Upper lobe of left lung (tissue), 6 donors: ENCODE measurements around the gene MRPS5. TPM values are rescaled to one million over a fixed set of nuclear protein-coding genes. Genes with fewer than 3 reads are reported as not detected.

Source experiments
- ATAC-seq, 2 donors: fragments of 200-7000 bp; cut with Tn5 transposase; one replicate each; pipeline ENCODE4 v1.9.1; 2022; ENCODE audit warnings: mild to moderate bottlenecking in 2 of 2, moderate library complexity in 2 of 2; ENCODE audit not compliant: low FRiP score in 2 of 2
- DNase-seq, 2 donors: peaks; one replicate each; pipeline ENCODE4 v3.0.0-alpha.2; 2019 to 2020
- H3K27ac ChIP-seq, 4 donors: fragments of 200-600 bp; sonication (generic); one replicate each; pipeline ENCODE4 v1.5.1; 2016 to 2019
- H3K27me3 ChIP-seq, 4 donors: fragments of 200-600 bp; sonication (generic); one replicate each; pipeline ENCODE4 v1.5.1; 2017 to 2019
- H3K36me3 ChIP-seq, 4 donors: fragments of 200-600 bp; sonication (generic); one replicate each; pipeline ENCODE4 v1.5.1; 2016 to 2019
- H3K4me1 ChIP-seq, 4 donors: fragments of 200-600 bp; sonication (generic); one replicate each; pipeline ENCODE4 v1.5.1; 2018 to 2019
- H3K4me3 ChIP-seq, 4 donors: fragments of 200-600 bp; sonication (generic); one replicate each; pipeline ENCODE4 v1.5.1; 2017 to 2019; ENCODE audit warnings: mild to moderate bottlenecking in 2 of 4, moderate library complexity in 1 of 4
- H3K9me3 ChIP-seq, 4 donors: fragments of 200-600 bp; sonication (generic); one replicate each; pipeline ENCODE4 v1.5.1; 2018 to 2019
- CTCF ChIP-seq, 6 experiments: fragments of 450-650 bp in 4 of 6; fragments of 200-600 bp in 2 of 6; sonication (generic) in 2 of 6; IDR thresholded peaks; one replicate each; pipeline ENCODE4 v1.5.1; 2016 to 2019; ENCODE audit warnings: antibody characterized with exemption in 6 of 6
- EP300 ChIP-seq, 4 donors: sonication (generic); formaldehyde crosslinking; IDR thresholded peaks; one replicate each; pipeline ENCODE4 v1.5.1; 2017; ENCODE audit warnings: antibody characterized with exemption in 4 of 4, control low read depth in 2 of 4
- POLR2A ChIP-seq, 4 donors: fragments of 450-650 bp; IDR thresholded peaks; one replicate each; pipeline ENCODE4 v1.5.1; 2016 to 2017; ENCODE audit warnings: antibody characterized with exemption in 4 of 4, mild to moderate bottlenecking in 2 of 4
- POLR2AphosphoS5 ChIP-seq, 2 donors: sonication (generic); formaldehyde crosslinking; IDR thresholded peaks; one replicate each; pipeline ENCODE4 v1.5.1; 2017; ENCODE audit warnings: antibody characterized with exemption in 2 of 2
- WGBS, 2 donors: methylation state at CpG; one replicate each; pipeline ENCODE4 v1.1.5; 2017 to 2018; 5-methylcytosine and 5-hydroxymethylcytosine counted together
- total RNA-seq, 6 donors: library from RNA; depleted of rRNA in 4 of 6; stranded (reverse); fragments of >200 nt in 4 of 6; gene quantifications; one replicate each; pipeline versions ENCODE4 v1.1.0 to v1.2.1, GENCODE V29; 2016 to 2021
- donor health status: DM: no; HTN: no; CAD: no; lungs with moderate emphysema.
- donor health status: DM: no; HTN: yes; CAD: no; lungs with severe emphysema.

MRPS5 gene
- total RNA-seq, 6 donors from 2014 or later: 37.5 to 77.5 (median 47.9) TPM

- no peak for TF ChIP-seq POLR2AphosphoS5 (IDR thresholded peaks at IDR 0.05)
- no peak for TF ChIP-seq EP300 (IDR thresholded peaks at IDR 0.05)
- TF ChIP-seq POLR2A (IDR thresholded peaks at IDR 0.05): no peak
- no peak for TF ChIP-seq CTCF (IDR thresholded peaks at IDR 0.05)
- DNase-seq (no peak), ATAC-seq (no peak)
- no peaks in the 10 kb centered on the region for H3K27me3 ChIP-seq
- no peaks in the 10 kb centered on the region for H3K9me3 ChIP-seq
- no peak overlapping the region for H3K4me3 ChIP-seq
- H3K4me1 ChIP-seq: peaks cover 0 to 7% (median 3%) of the 10 kb centered on the region in 4 donors
- no peak overlapping the region for H3K27ac ChIP-seq
- WGBS, 2 donors: 84 to 91% methylated on average over 6 of the region's 6 CpGs
- no peaks in the 10 kb centered on the region for H3K36me3 ChIP-seq
Observed at GRCh38 chr2:95052307-95052706, 69.3 kb downstream of the MRPS5 start.

- TF ChIP-seq EP300 (IDR thresholded peaks at IDR 0.05) (no peak), CTCF (IDR thresholded peaks at IDR 0.05) (no peak), POLR2A (IDR thresholded peaks at IDR 0.05) (no peak), POLR2AphosphoS5 (IDR thresholded peaks at IDR 0.05) (no peak)
- WGBS, 2 donors: 88 to 94% methylated on average over 10 of the region's 10 CpGs
- Histone ChIP-seq H3K9me3 (no peaks in the 10 kb centered on the region), H3K4me3 (no peak overlapping the region), H3K27ac (no peak overlapping the region), H3K27me3 (no peaks in the 10 kb centered on the region), H3K4me1 (peaks cover 0 to 7% (median 3%) of the 10 kb centered on the region in 4 donors), H3K36me3 (no peaks in the 10 kb centered on the region)
- no peak for ATAC-seq
- DNase-seq: no peak
Observed at GRCh38 chr2:95051626-95052025, 70.0 kb downstream of the MRPS5 start.

DNA sequence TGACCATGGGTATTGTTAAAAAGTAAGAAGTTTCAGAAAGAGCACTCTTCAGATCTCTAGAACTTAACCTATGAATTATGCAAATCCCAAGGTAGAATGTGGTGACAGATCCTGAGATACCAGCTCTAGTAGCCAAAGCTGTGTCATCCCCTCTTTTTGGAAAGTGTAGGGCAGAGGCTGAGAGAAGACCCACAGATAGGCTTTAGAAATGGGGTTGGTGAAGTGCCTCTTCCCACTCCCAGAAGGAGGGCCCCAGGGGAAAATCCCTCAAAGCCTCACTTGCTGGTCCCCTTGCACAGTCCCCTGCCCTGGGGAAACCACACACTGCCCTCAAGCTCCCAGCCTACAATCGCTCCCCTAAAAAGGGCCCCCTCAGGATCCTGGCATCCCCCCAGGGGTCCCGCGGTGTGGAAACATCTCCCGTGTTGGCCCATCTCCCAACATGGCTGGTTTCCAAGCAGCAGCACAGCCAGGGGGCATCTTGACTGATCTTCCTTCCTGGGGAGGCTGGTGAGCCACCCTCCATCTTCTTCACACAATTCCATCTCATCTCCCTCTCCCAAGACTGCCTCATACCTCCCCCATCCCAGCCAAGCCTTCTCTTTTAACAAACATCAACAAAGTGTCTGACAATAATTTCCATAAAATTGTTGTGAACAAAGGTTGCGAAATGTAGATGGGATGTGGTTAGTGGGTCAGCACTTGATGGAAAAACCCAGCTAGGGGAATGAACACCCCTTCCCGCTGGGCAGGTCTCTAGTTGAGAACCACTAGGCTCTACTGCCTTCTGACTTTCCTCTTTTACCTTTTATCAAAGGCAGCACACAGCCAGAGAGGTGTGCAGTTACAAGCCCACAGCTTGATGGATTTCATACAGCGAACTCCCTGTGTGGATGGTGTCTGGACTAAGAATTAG is 71.0 kb downstream of the MRPS5 start:
- H3K27me3 ChIP-seq: no peaks in the 10 kb centered on the region
- no peaks in the 10 kb centered on the region for H3K36me3 ChIP-seq
- no peaks in the 10 kb centered on the region for H3K9me3 ChIP-seq
- peaks cover 0 to 7% (median 3%) of the 10 kb centered on the region in 4 donors for H3K4me1 ChIP-seq
- TF ChIP-seq POLR2A (IDR thresholded peaks at IDR 0.05) (no peak), CTCF (IDR thresholded peaks at IDR 0.05) (no peak), EP300 (IDR thresholded peaks at IDR 0.05) (no peak), POLR2AphosphoS5 (IDR thresholded peaks at IDR 0.05) (no peak)
- WGBS, 2 donors: 54 to 59% methylated on average over 7 of the region's 7 CpGs
- DNase-seq: no peak
- ATAC-seq: no peak
- H3K27ac ChIP-seq: no peak overlapping the region
- H3K4me3 ChIP-seq: no peak overlapping the region

DNA sequence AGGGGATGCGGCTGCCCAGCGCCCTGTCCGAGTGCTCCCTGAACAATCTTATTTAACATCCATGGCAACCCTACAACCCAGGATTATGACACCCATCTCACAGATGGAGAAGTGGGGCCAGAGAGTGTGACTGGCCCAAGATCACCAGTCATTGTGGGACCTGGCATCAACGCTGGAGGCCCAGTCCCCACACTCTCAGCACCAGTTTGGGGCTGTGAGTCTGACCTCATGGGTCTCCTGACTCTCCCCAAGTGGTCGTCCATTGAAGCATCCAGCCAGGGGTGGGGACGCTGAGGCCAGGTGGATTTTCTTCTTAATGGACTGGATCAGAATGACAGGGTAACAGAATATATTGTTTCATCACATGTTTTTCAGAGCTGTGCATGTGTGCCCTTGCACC is 71.6 kb downstream of the MRPS5 start:
- Histone ChIP-seq H3K4me1 (peaks cover 0 to 7% (median 3%) of the 10 kb centered on the region in 4 donors), H3K4me3 (no peak overlapping the region), H3K9me3 (no peaks in the 10 kb centered on the region), H3K27ac (no peak overlapping the region), H3K36me3 (no peaks in the 10 kb centered on the region), H3K27me3 (no peaks in the 10 kb centered on the region)
- WGBS, 2 donors: 89% methylated on average over 5 to 6 of the region's 6 CpGs
- TF ChIP-seq CTCF (IDR thresholded peaks at IDR 0.05) (no peak), POLR2A (IDR thresholded peaks at IDR 0.05) (no peak), POLR2AphosphoS5 (IDR thresholded peaks at IDR 0.05) (no peak), EP300 (IDR thresholded peaks at IDR 0.05) (no peak)
- DNase-seq (no peak), ATAC-seq (no peak)

- Histone ChIP-seq H3K27me3 (no peaks in the 10 kb centered on the region), H3K4me1 (peaks cover 0 to 7% (median 3%) of the 10 kb centered on the region in 4 donors), H3K4me3 (no peak overlapping the region), H3K36me3 (no peaks in the 10 kb centered on the region), H3K9me3 (no peaks in the 10 kb centered on the region), H3K27ac (no peak overlapping the region)
- 91 to 96% methylated on average over 10 of the region's 10 CpGs for WGBS, 2 donors
- peak in 1 of 2 donors; percentile 75 for DNase-seq
- ATAC-seq: no peak
- TF ChIP-seq POLR2A (IDR thresholded peaks at IDR 0.05) (no peak), EP300 (IDR thresholded peaks at IDR 0.05) (no peak), CTCF (IDR thresholded peaks at IDR 0.05) (no peak), POLR2AphosphoS5 (IDR thresholded peaks at IDR 0.05) (no peak)
Observed at GRCh38 chr2:95049683-95049955, 72.0 kb downstream of the MRPS5 start.
